Osteocyte (in vitro differentiated cells): ENCODE data around the gene MYLK2. TPM values are rescaled to one million over a fixed set of nuclear protein-coding genes. Genes with fewer than 3 reads are reported as not detected.

ENCODE experiments used
- DNase-seq: peaks from one replicate; pipeline ENCODE4 v3.0.0; 2021; ENCODE audit warnings: mixed read lengths; ENCODE audit not compliant: unreplicated experiment; ENCODE audit errors: extremely low spot score
- H3K27ac Mint-ChIP-seq: one replicate; pipeline ENCODE4 v1.8.0; 2021; ENCODE audit warnings: mild to moderate bottlenecking, mixed read lengths; ENCODE audit not compliant: unreplicated experiment
- H3K27me3 Mint-ChIP-seq: one replicate; pipeline ENCODE4 v1.8.0; 2021; ENCODE audit warnings: mixed read lengths; ENCODE audit not compliant: unreplicated experiment
- H3K36me3 Mint-ChIP-seq: one replicate; pipeline ENCODE4 v1.8.0; 2021; ENCODE audit warnings: mixed read lengths; ENCODE audit not compliant: unreplicated experiment
- H3K4me1 Mint-ChIP-seq: one replicate; pipeline ENCODE4 v1.8.0; 2021; ENCODE audit warnings: mixed read lengths; ENCODE audit not compliant: unreplicated experiment
- H3K4me3 Mint-ChIP-seq: one replicate; pipeline ENCODE4 v1.8.0; 2021; ENCODE audit warnings: mild to moderate bottlenecking, moderate library complexity, mixed read lengths; ENCODE audit not compliant: unreplicated experiment
- H3K9me3 Mint-ChIP-seq: one replicate; pipeline ENCODE4 v1.8.0; 2021; ENCODE audit warnings: mixed read lengths; ENCODE audit not compliant: unreplicated experiment
- CTCF ChIP-seq: fragments of 200-600 bp; sonication (generic); IDR thresholded peaks from 2 replicates; pipeline ENCODE4 v1.5.0; 2021; ENCODE audit warnings: antibody characterized with exemption, mild to moderate bottlenecking, moderate library complexity
- long read RNA-seq: library from polyadenylated mRNA; unstranded; transcript quantifications from one replicate; pipeline ENCODE4 v2.0.0, GENCODE V29; 2021
- total RNA-seq: library from RNA; stranded (reverse); gene quantifications from 2 replicates; pipeline ENCODE4 v1.2.1, GENCODE V29; 2021

Gene MYLK2
- total RNA-seq, result 0.10 and 0.27 TPM in 2 replicates
- long read RNA-seq, result 0 reads

- Mint-ChIP-seq H3K9me3 (no peaks in the 10 kb centered on the region), H3K27me3 (no peaks in the 10 kb centered on the region), H3K4me3 (no peak within 1 kb of the TSS), H3K27ac (no peak within 1 kb of the TSS), H3K4me1 (peaks cover 29% of the 10 kb centered on the region), H3K36me3 (no peaks in the 10 kb centered on the region)
- TF ChIP-seq CTCF, result no peak
- DNase-seq, result no peak
Observed at GRCh38 chr20:31819083-31819784, at the start of gene MYLK2. Gene MYLK2 (plus strand): TSS chr20:31819356. CDS start chr20:31819581, 225 bp downstream.

- H3K27me3 Mint-ChIP-seq, result no peaks in the 10 kb centered on the region
- no peak for TF ChIP-seq CTCF
- H3K4me1 Mint-ChIP-seq, result peaks cover 31% of the 10 kb centered on the region
- peak overlapping the region; percentile 69 for H3K27ac Mint-ChIP-seq
- peaks cover 7% of the 10 kb centered on the region for H3K9me3 Mint-ChIP-seq
- H3K4me3 Mint-ChIP-seq, result no peak overlapping the region
- H3K36me3 Mint-ChIP-seq, result peaks cover 12% of the 10 kb centered on the region
- no peak for DNase-seq
Observed at GRCh38 chr20:31769681-31770080, 49.5 kb upstream of the MYLK2 start.

GRCh38 chr20:31770243-31770642, 48.9 kb upstream of the MYLK2 start:
- H3K27me3 Mint-ChIP-seq, result no peaks in the 10 kb centered on the region
- H3K4me1 Mint-ChIP-seq, result peaks cover 27% of the 10 kb centered on the region
- TF ChIP-seq CTCF, result no peak
- H3K27ac Mint-ChIP-seq, result peak overlapping the region; percentile 69
- no peak overlapping the region for H3K4me3 Mint-ChIP-seq
- H3K9me3 Mint-ChIP-seq, result peaks cover 7% of the 10 kb centered on the region
- H3K36me3 Mint-ChIP-seq, result peaks cover 12% of the 10 kb centered on the region
- DNase-seq, result no peak

- DNase-seq, result no peak
- no peak overlapping the region for H3K4me3 Mint-ChIP-seq
- H3K27ac Mint-ChIP-seq, result no peak overlapping the region
- H3K27me3 Mint-ChIP-seq, result no peaks in the 10 kb centered on the region
- peaks cover 16% of the 10 kb centered on the region for H3K36me3 Mint-ChIP-seq
- no peaks in the 10 kb centered on the region for H3K9me3 Mint-ChIP-seq
- no peak for TF ChIP-seq CTCF
- H3K4me1 Mint-ChIP-seq, result peaks cover 22% of the 10 kb centered on the region
Observed at GRCh38 chr20:31774408-31774807, 44.7 kb upstream of the MYLK2 start.

- Mint-ChIP-seq H3K36me3 (peaks cover 22% of the 10 kb centered on the region), H3K9me3 (no peaks in the 10 kb centered on the region), H3K4me3 (no peak overlapping the region), H3K27me3 (no peaks in the 10 kb centered on the region), H3K27ac (no peak overlapping the region), H3K4me1 (peaks cover 2% of the 10 kb centered on the region)
- no peak for DNase-seq
- no peak for TF ChIP-seq CTCF
Observed at GRCh38 chr20:31780839-31781238, 38.3 kb upstream of the MYLK2 start.
